Mesendoderm (in vitro differentiated cells): ENCODE measurements around the gene SDCCAG8.
A peak's percentile ranks its signal among the peaks of the same experiment; 100 is the strongest.

Experiments used
- DNase-seq: peaks from one replicate; pipeline ENCODE4 v3.0.0; 2013
- H2AK5ac ChIP-seq: 2 replicates; pipeline ENCODE4 v1.6.1; 2013; ENCODE audit warnings: low read length, inconsistent platforms
- H2BK120ac ChIP-seq: 2 replicates; pipeline ENCODE4 v1.6.1; 2013; ENCODE audit warnings: low read depth, mild to moderate bottlenecking, low read length, moderate library complexity, mixed read lengths
- H2BK15ac ChIP-seq: replicated peaks from 2 replicates; pipeline ENCODE4 v1.6.1; 2013; ENCODE audit warnings: low read depth, mild to moderate bottlenecking, moderate library complexity
- H2BK5ac ChIP-seq: 2 replicates; pipeline ENCODE4 v1.6.1; 2013; ENCODE audit warnings: low read length, inconsistent platforms
- H3K18ac ChIP-seq: 2 replicates; pipeline ENCODE4 v1.6.1; 2013; ENCODE audit warnings: mild to moderate bottlenecking, low read length, mixed read lengths
- H3K23ac ChIP-seq: one replicate; pipeline ENCODE4 v1.6.1; 2013; ENCODE audit warnings: low read length
- H3K27ac ChIP-seq: 2 replicates; pipeline ENCODE4 v1.5.1; 2013; ENCODE audit warnings: low read depth, mild to moderate bottlenecking, inconsistent platforms, low read length, moderate library complexity
- H3K27me3 ChIP-seq: 2 replicates; pipeline ENCODE4 v1.6.1; 2013; ENCODE audit warnings: low read length, control low read depth, mild to moderate bottlenecking, inconsistent platforms; ENCODE audit not compliant: insufficient read depth, poor library complexity
- H3K36me3 ChIP-seq: 2 replicates; pipeline ENCODE4 v1.6.1; 2013; ENCODE audit warnings: low read length, inconsistent platforms; ENCODE audit not compliant: control insufficient read depth, insufficient read depth
- H3K4ac ChIP-seq: one replicate; pipeline ENCODE4 v1.6.1; 2013; ENCODE audit warnings: low read depth, mild to moderate bottlenecking, low read length, moderate library complexity
- H3K4me1 ChIP-seq: 2 replicates; pipeline ENCODE4 v1.6.1; 2013; ENCODE audit warnings: low read depth, low read length, inconsistent platforms; ENCODE audit not compliant: control insufficient read depth
- H3K4me2 ChIP-seq: 2 replicates; pipeline ENCODE4 v1.6.1; 2013; ENCODE audit warnings: low read length
- H3K4me3 ChIP-seq: 2 replicates; pipeline ENCODE4 v1.5.1; 2013; ENCODE audit warnings: mild to moderate bottlenecking, low read length
- H3K56ac ChIP-seq: one replicate; pipeline ENCODE4 v1.6.1; 2013; ENCODE audit warnings: low read length
- H3K79me1 ChIP-seq: 2 replicates; pipeline ENCODE4 v1.6.1; 2013; ENCODE audit warnings: low read length, inconsistent platforms
- H3K79me2 ChIP-seq: 2 replicates; pipeline ENCODE4 v1.6.1; 2013; ENCODE audit warnings: mild to moderate bottlenecking, low read length; ENCODE audit not compliant: control insufficient read depth, insufficient read depth
- H3K9ac ChIP-seq: 2 replicates; pipeline ENCODE4 v1.6.1; 2013; ENCODE audit warnings: low read length, inconsistent platforms
- H4K5ac ChIP-seq: one replicate; pipeline ENCODE4 v1.6.1; 2013; ENCODE audit warnings: low read length
- H4K8ac ChIP-seq: one replicate; pipeline ENCODE4 v1.6.1; 2013; ENCODE audit warnings: low read depth, mild to moderate bottlenecking, control low read depth, low read length, moderate library complexity
- WGBS: extraction: QIAGEN DNeasy Blood & Tissue Kit; methylation state at CpG from one replicate; pipeline ENCODE4 v1.1.7; 2013; ENCODE audit warnings: low lambda C conversion rate, missing lambda C conversion rate; ENCODE audit not compliant: insufficient coverage; ENCODE audit errors: extremely low coverage; 5-methylcytosine and 5-hydroxymethylcytosine counted together

The SDCCAG8 gene

DNA sequence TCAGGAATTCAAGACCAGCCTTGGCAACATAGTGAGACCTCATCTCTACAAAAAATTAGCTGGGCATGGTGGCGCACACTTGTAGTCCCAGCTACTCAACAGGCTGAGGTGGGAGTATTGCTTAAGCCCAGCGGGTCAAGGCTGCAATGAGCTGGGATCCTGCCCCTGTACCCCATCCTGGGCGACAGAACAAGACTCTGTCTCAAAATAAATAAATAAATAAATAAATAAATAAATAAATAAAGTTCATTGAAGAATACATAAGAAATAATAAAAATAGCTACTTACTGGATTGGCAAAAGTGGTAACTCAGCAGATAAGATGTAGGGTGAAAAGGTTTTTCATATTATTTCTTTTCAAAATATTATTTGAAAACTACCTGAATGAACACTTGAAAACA, 6.6 kb upstream of the SDCCAG8 start:
- no peak overlapping the region for H3K18ac ChIP-seq
- H4K8ac ChIP-seq: no peak overlapping the region
- H3K27ac ChIP-seq: no peak overlapping the region
- H3K4ac ChIP-seq: no peak overlapping the region
- DNase-seq: no peak
- H3K36me3 ChIP-seq: no peaks in the 10 kb centered on the region
- H3K23ac ChIP-seq: no peak overlapping the region
- H3K4me2 ChIP-seq: no peak overlapping the region
- no peaks in the 10 kb centered on the region for H3K4me1 ChIP-seq
- H3K9ac ChIP-seq: no peak overlapping the region
- no peak overlapping the region for H2BK5ac ChIP-seq
- no peak overlapping the region for H2BK120ac ChIP-seq
- H3K56ac ChIP-seq: no peak overlapping the region
- no peak overlapping the region for H2AK5ac ChIP-seq
- no peaks in the 10 kb centered on the region for H3K27me3 ChIP-seq
- no CpG with 5 or more reads among the region's 3 CpGs for WGBS
- H2BK15ac ChIP-seq: no peak overlapping the region
- no peak overlapping the region for H3K4me3 ChIP-seq
- no peak overlapping the region for H4K5ac ChIP-seq
- H3K79me2 ChIP-seq: peaks cover 66% of the 10 kb centered on the region
- H3K79me1 ChIP-seq: peaks cover 2% of the 10 kb centered on the region

DNA sequence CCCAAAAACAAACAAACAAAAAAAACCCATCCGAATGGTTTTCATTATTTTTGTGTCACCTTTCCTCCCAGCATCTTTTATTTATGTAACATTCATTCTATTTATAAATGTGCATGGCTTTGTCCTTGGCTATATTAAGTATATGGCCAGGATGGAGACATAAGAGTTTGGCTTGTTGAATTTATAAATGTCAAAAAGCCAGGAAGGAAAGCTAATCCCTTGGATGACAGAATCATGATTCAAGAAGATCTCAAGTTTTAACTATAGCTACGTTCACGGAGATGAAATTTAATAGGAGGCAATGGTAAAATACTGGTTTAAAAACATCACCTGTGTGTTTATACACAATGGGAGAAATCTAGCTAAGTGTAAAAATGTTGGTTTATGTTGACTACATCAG, 5.7 kb upstream of the SDCCAG8 start:
- Histone ChIP-seq H4K8ac (no peak overlapping the region), H3K56ac (no peak overlapping the region), H3K79me2 (peaks cover 60% of the 10 kb centered on the region), H2BK120ac (no peak overlapping the region), H3K27me3 (no peaks in the 10 kb centered on the region), H3K4ac (no peak overlapping the region), H3K79me1 (peaks cover 2% of the 10 kb centered on the region), H2AK5ac (no peak overlapping the region), H3K18ac (no peak overlapping the region), H3K27ac (no peak overlapping the region), H3K4me2 (no peak overlapping the region), H4K5ac (no peak overlapping the region), H2BK15ac (no peak overlapping the region), H3K4me1 (no peaks in the 10 kb centered on the region), H3K36me3 (no peaks in the 10 kb centered on the region), H3K4me3 (no peak overlapping the region), H2BK5ac (no peak overlapping the region), H3K23ac (no peak overlapping the region), H3K9ac (no peak overlapping the region)
- 100% methylated on average over 1 of the region's 3 CpGs for WGBS
- DNase-seq: no peak

- Histone ChIP-seq H2BK5ac (no peak overlapping the region), H3K18ac (no peak overlapping the region), H3K9ac (no peak overlapping the region), H4K5ac (no peak overlapping the region), H3K4me1 (no peaks in the 10 kb centered on the region), H3K4me2 (no peak overlapping the region), H4K8ac (no peak overlapping the region), H2AK5ac (no peak overlapping the region), H2BK15ac (no peak overlapping the region), H3K4me3 (no peak overlapping the region), H3K79me1 (peaks cover 2% of the 10 kb centered on the region), H3K36me3 (no peaks in the 10 kb centered on the region), H3K27me3 (no peaks in the 10 kb centered on the region), H3K4ac (no peak overlapping the region), H3K56ac (no peak overlapping the region), H3K27ac (no peak overlapping the region), H3K79me2 (peaks cover 54% of the 10 kb centered on the region), H3K23ac (no peak overlapping the region), H2BK120ac (no peak overlapping the region)
- DNase-seq: no peak
- WGBS: no CpG with 5 or more reads among the region's 1 CpG
Observed at GRCh38 chr1:243251539-243251938, 4.3 kb upstream of the SDCCAG8 start.

DNA sequence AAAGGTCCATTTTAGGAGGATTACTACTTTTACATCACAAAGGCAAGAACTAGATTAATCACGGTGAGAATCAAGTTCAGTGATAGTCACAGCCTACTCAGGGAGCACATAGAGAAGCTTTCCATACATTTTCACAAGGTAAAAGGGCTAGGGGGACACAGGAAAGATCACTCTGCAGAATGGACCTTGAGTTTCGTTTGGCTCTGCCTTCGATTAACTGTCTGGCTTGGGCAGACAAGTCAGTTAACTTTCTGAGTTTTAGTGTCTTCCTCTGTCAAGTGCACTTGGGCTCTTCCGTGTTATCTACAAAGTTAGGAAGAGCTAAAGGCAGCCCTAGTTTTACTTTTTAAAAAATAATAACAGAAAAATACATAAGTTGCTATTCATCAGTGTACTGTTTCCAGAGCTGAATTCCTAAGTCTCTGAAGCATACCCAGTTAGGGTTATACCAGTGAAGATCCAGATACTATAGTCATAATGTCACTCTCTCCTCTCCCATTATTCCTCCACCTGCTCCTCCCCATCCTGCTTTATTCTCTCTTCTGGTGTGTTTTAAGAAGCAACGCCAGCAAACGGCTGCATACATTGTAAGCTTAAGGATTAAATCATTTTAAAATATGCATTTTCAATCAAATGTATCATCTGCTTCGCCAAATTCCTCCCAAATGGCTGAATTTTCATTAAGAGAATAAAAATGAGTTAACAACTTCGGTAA, 2.5 kb upstream of the SDCCAG8 start:
- Histone ChIP-seq H3K23ac (no peak overlapping the region), H2BK120ac (no peak overlapping the region), H3K4me1 (no peaks in the 10 kb centered on the region), H3K27me3 (no peaks in the 10 kb centered on the region), H3K9ac (peak overlapping the region; percentile 91), H4K8ac (no peak overlapping the region), H3K36me3 (no peaks in the 10 kb centered on the region), H3K27ac (no peak overlapping the region), H2AK5ac (no peak overlapping the region), H3K4me3 (peak overlapping the region; percentile 87), H3K56ac (peak overlapping the region; percentile 79), H3K79me2 (peaks cover 40% of the 10 kb centered on the region), H3K18ac (no peak overlapping the region), H2BK5ac (no peak overlapping the region), H2BK15ac (no peak overlapping the region), H3K4ac (no peak overlapping the region), H3K79me1 (peaks cover under 1% of the 10 kb centered on the region), H4K5ac (no peak overlapping the region), H3K4me2 (peak overlapping the region; percentile 88)
- no peak for DNase-seq
- WGBS: no CpG with 5 or more reads among the region's 8 CpGs

- no peak overlapping the region for H2BK15ac ChIP-seq
- peak overlapping the region; percentile 94 for H3K18ac ChIP-seq
- H2AK5ac ChIP-seq: no peak overlapping the region
- no peaks in the 10 kb centered on the region for H3K4me1 ChIP-seq
- peak overlapping the region; percentile 87 for H3K4me3 ChIP-seq
- no peaks in the 10 kb centered on the region for H3K79me1 ChIP-seq
- H4K8ac ChIP-seq: no peak overlapping the region
- no peaks in the 10 kb centered on the region for H3K27me3 ChIP-seq
- H3K79me2 ChIP-seq: peaks cover 34% of the 10 kb centered on the region
- peak overlapping the region; percentile 91 for H3K9ac ChIP-seq
- no peak overlapping the region for H3K23ac ChIP-seq
- H3K56ac ChIP-seq: peak overlapping the region; percentile 99
- no peak overlapping the region for H4K5ac ChIP-seq
- H3K4me2 ChIP-seq: peak overlapping the region; percentile 88
- no peak overlapping the region for H3K4ac ChIP-seq
- H3K27ac ChIP-seq: no peak overlapping the region
- no peak overlapping the region for H2BK5ac ChIP-seq
- H2BK120ac ChIP-seq: no peak overlapping the region
- H3K36me3 ChIP-seq: no peaks in the 10 kb centered on the region
- WGBS: no CpG with 5 or more reads among the region's 4 CpGs
- no peak for DNase-seq
Observed at GRCh38 chr1:243253926-243254232, 2.0 kb upstream of the SDCCAG8 start.
